Measurements from ENCODE around the gene ADAMTS17. TPM values are rescaled to one million over a fixed set of nuclear protein-coding genes. Genes with fewer than 3 reads are reported as not detected.

ADAMTS17 gene
- total and polyA plus RNA-seq, 4 donors = 0.28 to 46.9 (median 9.1) TPM

DNA sequence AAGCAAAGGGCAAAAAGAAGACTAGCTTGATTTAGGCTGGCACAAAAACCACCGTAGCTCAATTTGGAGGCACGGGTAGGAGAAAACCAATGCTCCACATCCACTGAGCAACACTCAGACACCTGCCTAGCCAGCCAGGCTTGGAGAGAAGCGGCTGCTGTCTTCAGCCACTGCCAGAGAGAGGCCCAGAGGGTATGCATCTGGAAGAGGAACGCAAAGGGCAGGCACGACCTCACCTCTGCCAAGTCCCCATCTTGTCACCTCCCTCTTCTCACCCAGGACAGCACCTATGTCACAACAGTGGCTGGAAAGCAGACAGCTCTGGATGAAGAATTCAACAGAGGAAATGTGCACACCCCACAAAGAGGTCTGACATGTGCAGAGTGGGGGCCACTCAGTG lies 93.5 kb downstream of the ADAMTS17 start:
- no peaks in the 10 kb centered on the region for H3K9me3 ChIP-seq (ENCODE audit: control insufficient read depth in 4 of 4, low read length in 3 of 4)
- DNase-seq (ENCODE audit: low spot score) = no peak

More for the DNA sequence above, 93.5 kb downstream of the ADAMTS17 start:
- Histone ChIP-seq H3K4me1 (ENCODE audit: control insufficient read depth in 4 of 4, insufficient read depth in 4 of 4, low read length in 3 of 4) (peaks cover 0 to 17% (median 16%) of the 10 kb centered on the region in 4 donors), H3K4me3 (ENCODE audit: low read depth in 1 of 3, low read length in 3 of 3) (no peak overlapping the region), H3K27ac (ENCODE audit: low read depth in 1 of 2, low read length in 2 of 2) (no peak overlapping the region), H3K9ac (ENCODE audit: low read depth in 1 of 2, low read length in 2 of 2) (no peak overlapping the region), H3K27me3 (ENCODE audit: control insufficient read depth in 4 of 4, insufficient read depth in 4 of 4, low read length in 3 of 4) (no peaks in the 10 kb centered on the region), H3K36me3 (ENCODE audit: control insufficient read depth in 4 of 4, insufficient read depth in 3 of 4, low read depth in 1 of 4, low read length in 3 of 4) (no peaks in the 10 kb centered on the region)
- WGBS = 94% methylated on average over 5 of the region's 5 CpGs
- no peak for TF ChIP-seq HNF4G (IDR thresholded peaks at IDR 0.05)
- no peak for TF ChIP-seq ATF3 (IDR thresholded peaks at IDR 0.05)
- TF ChIP-seq CTCF (IDR thresholded peaks at IDR 0.05; ENCODE audit: low read depth, low read length, missing input control) = no peak
- no peak for TF ChIP-seq JUND (IDR thresholded peaks at IDR 0.05)
- TF ChIP-seq, protein P1, sequence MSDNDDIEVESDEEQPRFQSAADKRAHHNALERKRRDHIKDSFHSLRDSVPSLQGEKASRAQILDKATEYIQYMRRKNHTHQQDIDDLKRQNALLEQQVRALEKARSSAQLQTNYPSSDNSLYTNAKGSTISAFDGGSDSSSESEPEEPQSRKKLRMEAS (IDR thresholded peaks at IDR 0.05) = no peak
- no peak for TF ChIP-seq YY1 (IDR thresholded peaks at IDR 0.05)
- TF ChIP-seq HNF4A (conservative IDR thresholded peaks at IDR 0.05) = no peak
- no peak for TF ChIP-seq GABPA (IDR thresholded peaks at IDR 0.05 in 1 of 2, conservative IDR thresholded peaks at IDR 0.05 in 1 of 2)
- no peak for TF ChIP-seq FOXA2 (IDR thresholded peaks at IDR 0.05)
- TF ChIP-seq EGR1 (IDR thresholded peaks at IDR 0.05; ENCODE audit: low read depth in 2 of 2) = no peak
- no peak for TF ChIP-seq RAD21 (IDR thresholded peaks at IDR 0.05)
- no peak for TF ChIP-seq FOXA1 (IDR thresholded peaks at IDR 0.05)
- TF ChIP-seq TAF1 (conservative IDR thresholded peaks at IDR 0.05) = no peak
- TF ChIP-seq SP1 (IDR thresholded peaks at IDR 0.05) = no peak
- no peak for TF ChIP-seq ZBTB33 (IDR thresholded peaks at IDR 0.05)
- TF ChIP-seq, protein P2, sequence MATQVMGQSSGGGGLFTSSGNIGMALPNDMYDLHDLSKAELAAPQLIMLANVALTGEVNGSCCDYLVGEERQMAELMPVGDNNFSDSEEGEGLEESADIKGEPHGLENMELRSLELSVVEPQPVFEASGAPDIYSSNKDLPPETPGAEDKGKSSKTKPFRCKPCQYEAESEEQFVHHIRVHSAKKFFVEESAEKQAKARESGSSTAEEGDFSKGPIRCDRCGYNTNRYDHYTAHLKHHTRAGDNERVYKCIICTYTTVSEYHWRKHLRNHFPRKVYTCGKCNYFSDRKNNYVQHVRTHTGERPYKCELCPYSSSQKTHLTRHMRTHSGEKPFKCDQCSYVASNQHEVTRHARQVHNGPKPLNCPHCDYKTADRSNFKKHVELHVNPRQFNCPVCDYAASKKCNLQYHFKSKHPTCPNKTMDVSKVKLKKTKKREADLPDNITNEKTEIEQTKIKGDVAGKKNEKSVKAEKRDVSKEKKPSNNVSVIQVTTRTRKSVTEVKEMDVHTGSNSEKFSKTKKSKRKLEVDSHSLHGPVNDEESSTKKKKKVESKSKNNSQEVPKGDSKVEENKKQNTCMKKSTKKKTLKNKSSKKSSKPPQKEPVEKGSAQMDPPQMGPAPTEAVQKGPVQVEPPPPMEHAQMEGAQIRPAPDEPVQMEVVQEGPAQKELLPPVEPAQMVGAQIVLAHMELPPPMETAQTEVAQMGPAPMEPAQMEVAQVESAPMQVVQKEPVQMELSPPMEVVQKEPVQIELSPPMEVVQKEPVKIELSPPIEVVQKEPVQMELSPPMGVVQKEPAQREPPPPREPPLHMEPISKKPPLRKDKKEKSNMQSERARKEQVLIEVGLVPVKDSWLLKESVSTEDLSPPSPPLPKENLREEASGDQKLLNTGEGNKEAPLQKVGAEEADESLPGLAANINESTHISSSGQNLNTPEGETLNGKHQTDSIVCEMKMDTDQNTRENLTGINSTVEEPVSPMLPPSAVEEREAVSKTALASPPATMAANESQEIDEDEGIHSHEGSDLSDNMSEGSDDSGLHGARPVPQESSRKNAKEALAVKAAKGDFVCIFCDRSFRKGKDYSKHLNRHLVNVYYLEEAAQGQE (IDR thresholded peaks at IDR 0.05) = no peak
- no peak for TF ChIP-seq RXRA (IDR thresholded peaks at IDR 0.05)
- TF ChIP-seq NR2F2 (IDR thresholded peaks at IDR 0.05) = no peak
